NCI-H774 (cell line): ENCODE data around the gene PEMT.
"Not testable (repeated sequence)": the region's sequence is repeated elsewhere in the genome, so short reads cannot be mapped to it uniquely, and the experiment has no call there.

Experiments used
- DNase-seq: peaks from one replicate; lab custom pipeline; 2025; lab: John Stamatoyannopoulos, UW

The PEMT gene

GRCh38 chr17:17502741-17503565, 88.6 kb downstream of the PEMT start:
- DNase-seq = no peak

DNA sequence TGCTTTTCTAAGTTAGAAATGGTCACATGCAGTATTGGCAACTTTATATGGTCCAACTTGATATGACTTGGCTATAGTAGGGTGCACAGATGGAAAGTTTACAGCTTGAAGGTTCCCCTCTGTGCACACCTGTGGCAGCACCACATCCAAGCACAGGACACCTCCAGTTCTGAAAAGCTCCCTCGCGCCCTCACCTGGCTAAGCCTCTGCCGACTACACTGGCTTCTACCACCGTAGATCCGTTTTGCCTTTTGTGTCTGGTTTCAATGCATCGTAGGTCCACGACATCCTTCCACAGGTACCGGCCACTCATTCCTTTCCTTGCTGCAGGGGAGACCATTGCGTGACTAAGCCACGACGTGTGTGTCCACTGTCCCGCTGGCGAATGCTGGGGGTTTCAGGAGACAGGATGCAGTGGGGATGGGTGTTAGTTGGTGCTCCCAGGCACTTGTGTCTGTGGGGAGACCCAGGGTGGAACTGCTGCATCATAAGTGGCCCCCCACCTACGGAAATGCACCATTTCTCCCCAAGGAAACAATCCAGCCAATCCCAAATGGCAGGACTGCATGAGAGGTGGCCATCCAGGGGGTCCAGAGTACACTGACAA, 90.4 kb downstream of the PEMT start:
- DNase-seq = no peak

DNA sequence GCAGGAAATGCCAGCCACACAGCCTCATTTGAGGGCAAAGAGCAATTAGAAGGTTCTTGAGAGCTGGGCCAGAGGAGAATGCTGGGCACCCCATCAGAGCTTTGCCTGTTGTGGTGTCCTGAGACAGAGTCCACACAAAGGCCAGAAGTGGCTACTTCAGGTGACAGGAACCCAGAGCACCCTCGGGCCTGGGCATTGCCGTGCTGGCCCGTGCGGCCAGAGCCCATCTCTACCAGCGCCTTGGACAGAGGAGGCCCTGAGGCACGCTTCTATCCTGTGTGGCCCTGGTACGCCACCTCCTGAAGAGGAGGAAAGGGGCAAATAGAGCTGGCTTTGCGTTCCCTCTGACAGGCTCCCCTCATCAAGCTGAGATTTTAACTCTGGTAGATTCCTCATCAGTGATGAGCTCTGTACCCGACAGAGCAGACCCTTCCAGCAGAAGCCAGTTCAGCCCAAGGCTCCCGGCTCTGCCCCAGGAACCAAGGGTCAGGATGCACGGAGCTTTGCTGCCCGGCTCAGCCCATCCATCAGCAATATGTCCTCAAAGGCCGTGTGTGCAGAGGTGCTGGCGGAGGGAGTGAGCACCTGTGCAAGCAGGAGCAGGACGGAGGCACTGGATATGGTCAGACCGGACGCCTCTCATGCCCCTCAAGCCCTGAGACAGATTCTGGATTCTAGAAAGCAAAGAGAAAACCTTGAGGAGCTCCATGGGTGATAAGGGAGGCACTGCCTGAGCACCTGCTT, 91.9 kb downstream of the PEMT start:
- no peak for DNase-seq

- DNase-seq = no peak
These were observed 92.8 kb downstream of the PEMT start for GRCh38 chr17:17498606-17499301.

- no peak for DNase-seq
These were observed 93.5 kb downstream of the PEMT start for GRCh38 chr17:17497845-17498520.

- DNase-seq = no peak
These were observed 94.3 kb downstream of the PEMT start for GRCh38 chr17:17497065-17497844.

DNA sequence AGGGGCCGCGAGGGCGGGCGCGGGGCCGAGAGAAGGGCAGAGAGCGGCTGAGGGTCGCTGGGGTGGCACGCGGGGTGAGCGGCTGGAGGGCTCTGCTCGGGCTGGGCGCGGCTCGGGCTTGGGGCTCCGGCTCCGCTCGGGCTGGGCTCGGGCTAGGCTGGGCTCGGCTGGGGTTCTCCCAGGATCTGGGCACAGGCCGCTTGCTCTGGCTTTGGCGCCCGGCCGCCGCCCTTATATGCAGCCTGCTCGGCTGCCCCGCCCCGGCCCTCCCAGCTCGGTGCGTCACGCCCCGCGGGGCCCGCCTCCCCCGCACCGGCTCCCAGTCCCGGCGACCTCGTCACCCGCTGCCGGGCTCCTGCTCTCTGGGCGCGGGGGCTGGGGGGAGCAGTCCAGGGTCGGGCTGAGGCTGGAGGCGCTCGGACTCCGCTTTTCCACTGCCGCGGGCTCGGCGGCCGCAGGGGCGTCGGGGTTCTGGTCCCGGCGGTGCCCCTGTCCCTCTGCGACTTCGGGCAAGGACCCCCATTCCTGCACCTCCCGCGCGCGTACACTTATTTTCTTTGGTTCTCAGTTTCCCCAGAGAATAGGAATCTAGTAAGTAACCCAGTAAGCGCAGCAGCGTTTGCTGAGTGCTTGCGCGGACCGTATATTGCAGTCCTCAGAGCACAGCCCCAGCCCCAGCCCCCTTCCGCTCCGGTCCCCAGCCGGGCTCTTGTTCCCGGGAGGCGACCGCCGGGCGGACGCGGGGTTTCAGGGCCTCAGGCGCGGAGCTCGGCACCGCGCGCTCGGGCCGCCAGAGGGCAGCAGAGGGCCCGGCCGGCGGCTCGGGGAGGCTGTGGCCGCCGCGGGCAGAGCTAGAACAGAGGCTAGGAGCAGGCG, 95.1 kb downstream of the PEMT start, which contains the start of gene RASD1:
Gene RASD1, minus strand, starts transcription at position 207 of the 876 bp plus-strand sequence. CDS start 214 bp downstream, outside the sequence.
- peak; percentile 62 for DNase-seq

DNA sequence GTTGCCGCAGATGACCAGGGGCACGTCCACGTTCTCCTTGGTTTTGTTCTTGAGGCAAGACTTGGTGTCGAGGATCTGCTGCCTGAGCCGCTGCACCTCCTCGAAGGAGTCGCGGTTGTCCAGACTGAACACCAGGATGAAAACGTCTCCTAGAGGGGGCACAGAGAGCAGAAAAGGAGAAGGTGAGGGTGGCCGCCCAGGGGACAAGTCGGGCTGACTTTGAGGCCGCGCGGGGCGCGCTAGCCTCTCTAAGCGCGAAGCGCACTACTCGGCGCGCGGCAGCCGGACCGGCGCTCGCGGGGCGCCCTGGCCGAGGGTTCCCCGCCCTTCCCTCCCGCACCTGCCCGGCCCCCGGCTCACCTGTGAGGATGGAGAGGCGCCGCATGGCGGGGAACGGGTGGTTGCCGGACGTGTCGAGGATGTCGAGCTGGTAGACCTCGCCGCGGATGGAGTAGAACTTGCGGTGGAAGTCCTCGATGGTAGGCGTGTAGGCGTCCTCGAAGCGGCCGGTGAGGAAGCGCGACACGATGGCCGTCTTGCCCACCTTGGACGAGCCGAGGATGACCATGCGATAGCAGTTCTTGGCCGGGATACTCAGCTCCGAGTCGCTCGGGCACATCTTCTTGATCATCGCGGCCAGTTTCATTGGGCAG, 95.8 kb downstream of the PEMT start:
- no peak for DNase-seq

GRCh38 chr17:17494870-17495535, 96.5 kb downstream of the PEMT start:
- no peak for DNase-seq

DNA sequence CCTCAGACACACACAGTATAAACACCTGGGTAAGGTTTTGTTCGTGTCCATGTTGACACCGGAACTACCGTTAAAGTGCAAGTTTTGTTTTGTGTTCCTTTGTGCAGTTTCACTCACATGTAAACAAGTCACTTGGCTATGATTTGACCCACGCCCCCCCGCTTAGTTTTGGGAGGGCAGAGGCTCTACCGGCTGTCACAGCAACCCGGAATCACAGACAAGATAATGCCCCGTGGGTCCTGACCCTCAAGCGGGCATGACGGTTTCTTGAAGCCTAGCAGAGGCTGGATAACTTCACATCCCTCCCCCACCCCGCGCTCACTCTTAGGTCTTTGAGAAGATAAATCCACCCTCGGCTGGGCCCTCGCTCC, 97.0 kb downstream of the PEMT start:
- DNase-seq = no peak

- no peak for DNase-seq
These were observed 97.5 kb downstream of the PEMT start for GRCh38 chr17:17493986-17494466.

DNA sequence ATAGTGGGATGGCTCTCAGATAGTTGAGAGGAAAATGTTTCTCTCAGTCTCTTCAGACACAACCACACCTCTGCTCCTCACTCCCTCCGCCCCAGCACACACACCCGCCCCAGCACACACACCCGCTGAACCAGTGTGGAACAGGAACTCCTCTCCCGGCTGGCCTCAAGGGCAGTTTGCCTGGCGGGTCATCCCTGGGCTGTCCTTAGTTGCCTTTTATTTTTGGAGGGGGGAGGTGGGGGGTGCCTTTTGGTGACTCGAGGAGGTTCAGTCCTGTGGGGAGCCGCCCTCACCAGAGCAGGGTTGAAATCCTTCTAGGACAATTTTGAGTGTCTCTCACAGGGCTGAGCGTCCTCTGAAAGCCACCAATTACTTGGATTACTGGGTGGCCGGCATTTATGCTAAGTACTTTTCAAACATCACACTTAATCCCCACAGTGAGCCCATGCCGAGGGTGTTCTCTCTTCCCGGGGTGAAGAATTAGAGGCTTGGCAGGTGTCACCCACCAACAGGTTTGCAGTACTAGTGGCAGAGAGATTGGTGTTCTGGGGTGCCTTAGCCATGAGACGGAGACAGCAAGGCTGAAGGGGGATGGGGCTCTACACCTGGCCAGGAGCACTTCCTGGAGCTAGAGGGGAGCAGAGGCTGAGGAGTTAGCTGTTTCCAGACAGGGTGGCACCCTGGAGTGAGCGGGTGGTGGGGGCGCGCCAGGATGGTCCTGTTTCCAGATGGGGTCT, 98.1 kb downstream of the PEMT start:
- no peak for DNase-seq

DNA sequence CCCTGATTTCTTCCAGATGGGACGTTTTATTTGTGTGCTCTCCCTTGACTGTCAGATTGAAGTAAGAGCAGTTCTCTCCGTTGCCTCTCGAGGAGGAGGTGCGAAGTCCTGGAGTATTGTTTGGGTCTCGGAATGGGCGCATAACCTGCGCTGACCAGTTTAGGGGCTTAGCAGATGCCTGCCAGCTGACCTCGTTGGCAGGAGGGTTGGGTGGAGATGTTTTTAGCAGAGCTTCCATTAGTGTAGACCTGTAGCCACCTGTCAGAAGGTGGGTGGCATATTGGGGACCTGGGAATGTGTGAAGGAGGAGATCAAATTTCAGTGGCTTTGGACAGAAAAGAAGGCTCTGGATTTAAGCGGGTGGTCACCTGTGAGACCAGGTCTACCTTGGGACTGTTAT, 98.9 kb downstream of the PEMT start:
- no peak for DNase-seq

DNA sequence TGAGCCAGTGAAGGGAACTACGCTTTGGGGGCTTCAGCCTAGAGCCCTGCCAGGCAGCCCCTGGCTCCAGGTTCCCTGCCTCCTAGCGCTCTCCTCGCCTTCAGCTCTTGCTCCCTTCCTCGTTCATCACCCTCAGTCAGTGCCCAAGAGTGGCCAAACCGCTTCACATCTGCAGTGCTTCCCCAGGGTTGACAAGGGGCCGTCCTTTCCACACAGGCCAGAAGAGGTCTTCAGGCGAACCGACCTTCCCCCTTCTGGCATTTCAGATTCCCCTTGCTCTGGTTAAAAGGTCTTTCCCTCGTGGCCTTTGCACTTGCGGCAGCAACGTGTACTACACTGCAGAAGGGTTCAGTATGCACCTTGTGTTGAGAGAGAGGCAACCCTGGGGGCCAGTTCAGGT, 99.4 kb downstream of the PEMT start:
- no peak for DNase-seq

DNA sequence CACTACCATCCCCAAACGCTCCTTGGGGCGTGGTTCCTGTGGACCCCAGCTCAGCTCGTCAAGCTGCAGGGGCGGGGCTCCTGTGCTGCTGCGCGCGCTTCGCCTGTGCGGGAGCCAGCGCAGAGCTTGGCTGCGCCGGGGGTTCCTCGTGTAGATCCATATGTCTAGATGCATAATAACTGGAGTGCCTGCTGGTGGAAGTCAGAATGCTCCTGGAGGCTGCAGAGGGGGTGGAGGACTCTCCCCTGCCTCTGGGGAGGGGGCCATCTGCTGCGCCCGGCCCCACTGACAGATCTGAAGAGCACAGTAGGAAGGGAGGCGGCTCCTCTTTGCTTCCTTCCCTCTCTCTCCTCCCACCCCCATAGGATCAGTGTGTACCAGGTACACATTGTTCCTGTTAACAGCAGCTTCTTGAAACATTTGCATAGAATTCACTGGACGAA, 99.9 kb downstream of the PEMT start:
- no peak for DNase-seq

DNA sequence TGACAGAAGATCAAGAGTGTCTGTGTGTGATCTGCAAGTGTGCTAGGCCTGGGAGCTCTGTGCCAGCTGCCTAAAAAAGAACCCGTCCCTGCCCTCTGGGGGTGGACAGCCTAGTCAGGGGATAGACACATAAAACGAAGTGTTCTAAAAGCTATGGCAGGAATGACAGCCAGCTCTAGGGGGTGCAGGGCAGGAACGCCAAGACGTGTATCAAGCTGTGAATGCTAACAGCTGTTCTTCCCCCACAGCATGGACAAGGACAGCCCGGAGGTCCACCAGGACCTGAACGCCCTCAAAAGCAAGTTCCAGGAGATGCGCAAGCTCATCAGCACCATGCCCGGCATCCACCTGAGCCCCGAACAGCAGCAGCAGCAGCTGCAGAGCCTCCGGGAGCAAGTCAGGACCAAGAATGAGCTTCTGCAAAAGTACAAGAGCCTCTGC, 100.5 kb downstream of the PEMT start:
- DNase-seq = no peak

- no peak for DNase-seq
These were observed 103.5 kb downstream of the PEMT start for GRCh38 chr17:17487998-17488397.

GRCh38 chr17:17486416-17486815, 105.1 kb downstream of the PEMT start:
- DNase-seq = not testable (repeated sequence)
